Peyer's patch (tissue), 4 donors: Measurements from ENCODE around the gene BMP7. TPM values are rescaled to one million over a fixed set of nuclear protein-coding genes. Genes with fewer than 3 reads are reported as not detected.

ENCODE experiments used
- DNase-seq, 3 donors: peaks; one replicate each; pipeline ENCODE4 v3.0.0-alpha.2; 2017 to 2019
- H3K27ac ChIP-seq, 4 donors: fragments of 200-600 bp; sonication (generic); one replicate each; pipeline ENCODE4 v1.5.1; 2016 to 2019
- H3K27me3 ChIP-seq, 2 donors: fragments of 200-600 bp; sonication (generic); one replicate each; pipeline ENCODE4 v1.5.1; 2019
- H3K36me3 ChIP-seq, 3 donors: fragments of 200-600 bp; sonication (generic); one replicate each; pipeline ENCODE4 v1.5.1; 2016 to 2019
- H3K4me1 ChIP-seq, 4 donors: fragments of 200-600 bp; sonication (generic); one replicate each; pipeline ENCODE4 v1.5.1; 2016 to 2019
- H3K4me3 ChIP-seq, 4 donors: fragments of 200-600 bp; sonication (generic); 1 replicate in 3 of 4; 2 replicates in 1 of 4; pipeline ENCODE4 v1.5.1; 2016 to 2019; ENCODE audit warnings: mild to moderate bottlenecking in 1 of 4
- H3K9me3 ChIP-seq, 4 donors: fragments of 200-600 bp; sonication (generic); one replicate each; pipeline ENCODE4 v1.5.1; 2016 to 2019; ENCODE audit warnings: mild to moderate bottlenecking in 1 of 4
- POLR2A ChIP-seq, 2 donors: fragments of 450-650 bp; IDR thresholded peaks; one replicate each; pipeline ENCODE4 v1.5.1; 2017; ENCODE audit warnings: antibody characterized with exemption in 2 of 2, mild to moderate bottlenecking in 2 of 2, moderate library complexity in 2 of 2
- total RNA-seq, 4 donors: library from RNA; depleted of rRNA; stranded (reverse); fragments of >200 nt; gene quantifications; one replicate each; pipeline ENCODE4 v1.1.0, GENCODE V29; 2016
- TF ChIP-seq, protein P1 (sequence below), 6 experiments: fragments of 450-650 bp in 4 of 6; fragments of 200-600 bp in 2 of 6; sonication (generic) in 1 of 6; IDR thresholded peaks; one replicate each; pipeline ENCODE4 v1.5.1; 2017 to 2019; ENCODE audit warnings: antibody characterized with exemption in 6 of 6, mild to moderate bottlenecking in 3 of 6, moderate library complexity in 1 of 6

The BMP7 gene
- total RNA-seq, 4 donors from 2014 or later = 0.67 to 2.7 TPM; not detected in 2

DNA sequence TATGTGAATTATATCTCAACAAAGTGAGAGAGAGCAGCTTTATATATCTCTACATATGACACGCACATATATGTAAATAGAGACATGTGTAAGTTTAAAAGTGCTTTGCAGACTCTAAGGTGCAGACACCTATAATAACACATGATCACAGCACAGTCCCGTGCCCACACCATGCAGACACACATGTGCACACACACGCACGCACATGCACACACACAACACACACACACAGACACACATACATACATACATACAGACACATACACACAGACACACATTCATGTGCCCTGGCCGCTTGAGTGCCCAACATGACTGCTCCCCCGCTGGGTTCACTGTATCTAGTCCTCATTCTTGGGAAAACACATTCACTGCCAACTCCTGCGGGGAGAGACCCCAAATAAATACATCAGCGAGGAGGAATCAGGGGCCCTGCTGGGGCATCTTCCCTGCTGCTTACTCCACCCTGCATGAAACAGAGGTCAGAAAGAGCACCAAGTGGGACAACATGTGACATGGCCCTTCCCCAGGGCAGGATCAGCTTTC lies 121.3 kb downstream of the BMP7 start:
- H3K4me1 ChIP-seq = no peaks in the 10 kb centered on the region
- DNase-seq = no peak
- no peak overlapping the region for H3K27ac ChIP-seq
- no peaks in the 10 kb centered on the region for H3K9me3 ChIP-seq
- no peaks in the 10 kb centered on the region for H3K27me3 ChIP-seq
- TF ChIP-seq, protein P1, sequence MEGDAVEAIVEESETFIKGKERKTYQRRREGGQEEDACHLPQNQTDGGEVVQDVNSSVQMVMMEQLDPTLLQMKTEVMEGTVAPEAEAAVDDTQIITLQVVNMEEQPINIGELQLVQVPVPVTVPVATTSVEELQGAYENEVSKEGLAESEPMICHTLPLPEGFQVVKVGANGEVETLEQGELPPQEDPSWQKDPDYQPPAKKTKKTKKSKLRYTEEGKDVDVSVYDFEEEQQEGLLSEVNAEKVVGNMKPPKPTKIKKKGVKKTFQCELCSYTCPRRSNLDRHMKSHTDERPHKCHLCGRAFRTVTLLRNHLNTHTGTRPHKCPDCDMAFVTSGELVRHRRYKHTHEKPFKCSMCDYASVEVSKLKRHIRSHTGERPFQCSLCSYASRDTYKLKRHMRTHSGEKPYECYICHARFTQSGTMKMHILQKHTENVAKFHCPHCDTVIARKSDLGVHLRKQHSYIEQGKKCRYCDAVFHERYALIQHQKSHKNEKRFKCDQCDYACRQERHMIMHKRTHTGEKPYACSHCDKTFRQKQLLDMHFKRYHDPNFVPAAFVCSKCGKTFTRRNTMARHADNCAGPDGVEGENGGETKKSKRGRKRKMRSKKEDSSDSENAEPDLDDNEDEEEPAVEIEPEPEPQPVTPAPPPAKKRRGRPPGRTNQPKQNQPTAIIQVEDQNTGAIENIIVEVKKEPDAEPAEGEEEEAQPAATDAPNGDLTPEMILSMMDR (IDR thresholded peaks at IDR 0.05) = no peak
- TF ChIP-seq POLR2A (IDR thresholded peaks at IDR 0.05) = no peak
- no peak overlapping the region for H3K4me3 ChIP-seq
- H3K36me3 ChIP-seq = no peaks in the 10 kb centered on the region

DNA sequence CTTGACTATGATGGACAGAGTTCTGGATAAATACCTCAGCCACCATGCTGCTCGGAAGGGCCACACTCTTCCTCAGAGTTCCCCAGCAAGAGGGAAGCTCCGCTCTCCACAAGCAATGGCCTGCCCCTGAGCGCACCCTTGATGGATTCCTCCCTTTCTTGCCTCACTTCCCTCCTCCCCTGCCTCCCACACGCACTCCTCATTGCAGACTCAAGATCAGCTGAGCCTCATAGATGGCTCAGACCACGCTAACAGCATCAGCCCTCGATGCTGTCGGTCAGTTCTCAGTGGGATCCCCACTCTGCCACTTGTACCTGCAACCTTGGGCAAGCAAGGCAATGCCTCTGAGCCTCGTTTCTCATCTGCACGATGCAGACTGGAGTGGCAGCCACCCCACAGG lies 123.3 kb downstream of the BMP7 start:
- no peak for TF ChIP-seq POLR2A (IDR thresholded peaks at IDR 0.05)
- TF ChIP-seq, protein P1 (IDR thresholded peaks at IDR 0.05) = no peak
- H3K27ac ChIP-seq = no peak overlapping the region
- H3K4me1 ChIP-seq = no peaks in the 10 kb centered on the region
- no peak for DNase-seq
- H3K9me3 ChIP-seq = no peaks in the 10 kb centered on the region
- H3K4me3 ChIP-seq = no peak overlapping the region
- H3K27me3 ChIP-seq = no peaks in the 10 kb centered on the region
- H3K36me3 ChIP-seq = no peaks in the 10 kb centered on the region

DNA sequence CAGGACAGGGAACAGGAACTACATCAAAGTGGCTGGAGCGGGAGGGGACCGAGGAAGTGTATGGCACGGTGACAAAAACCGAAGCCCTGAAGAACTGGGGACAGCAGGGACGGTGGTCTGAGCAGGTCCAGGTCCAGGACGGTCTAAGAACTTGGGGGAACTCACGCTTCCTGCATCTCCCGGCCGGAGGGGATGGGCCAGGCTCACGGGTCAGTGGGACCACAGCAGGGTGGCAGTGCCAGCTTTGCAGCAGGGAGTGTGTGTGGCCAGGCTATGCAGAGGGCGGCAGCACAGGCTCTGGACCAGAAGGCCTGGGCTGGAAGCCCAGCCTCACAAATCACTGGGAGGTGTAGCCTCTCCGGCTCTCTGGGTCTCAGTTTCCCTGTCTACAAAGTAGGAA lies 123.8 kb downstream of the BMP7 start:
- TF ChIP-seq POLR2A (IDR thresholded peaks at IDR 0.05) = no peak
- TF ChIP-seq, protein P1 (IDR thresholded peaks at IDR 0.05) = no peak

DNA sequence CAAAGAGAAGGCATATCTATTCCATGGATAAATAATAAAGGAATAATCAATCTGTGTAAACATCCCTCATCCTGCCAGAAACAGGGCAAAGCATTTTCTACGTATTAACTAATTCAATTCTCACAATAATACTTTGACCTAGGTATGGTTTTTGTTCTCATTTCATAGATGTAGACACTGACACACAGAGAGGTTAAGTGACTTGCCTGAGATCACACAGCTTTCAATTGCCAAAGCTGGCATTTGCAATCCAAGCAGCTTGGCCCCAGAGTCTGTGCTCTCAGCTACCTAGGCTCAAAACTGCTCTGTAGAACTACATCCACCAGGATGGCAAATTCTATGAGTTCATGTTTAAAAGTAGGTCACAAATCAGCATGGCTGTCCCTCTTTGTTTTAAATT lies 124.9 kb downstream of the BMP7 start:
- no peak for DNase-seq
- no peaks in the 10 kb centered on the region for H3K36me3 ChIP-seq
- H3K27me3 ChIP-seq = no peaks in the 10 kb centered on the region
- no peaks in the 10 kb centered on the region for H3K9me3 ChIP-seq
- H3K27ac ChIP-seq = no peak overlapping the region
- TF ChIP-seq POLR2A (IDR thresholded peaks at IDR 0.05) = no peak
- TF ChIP-seq, protein P1 (IDR thresholded peaks at IDR 0.05) = no peak
- H3K4me1 ChIP-seq = no peaks in the 10 kb centered on the region
- no peak overlapping the region for H3K4me3 ChIP-seq

More for the DNA sequence above, 123.8 kb downstream of the BMP7 start:
- no peaks in the 10 kb centered on the region for H3K9me3 ChIP-seq
- no peaks in the 10 kb centered on the region for H3K4me1 ChIP-seq
- no peaks in the 10 kb centered on the region for H3K27me3 ChIP-seq
- H3K4me3 ChIP-seq = no peak overlapping the region
- no peaks in the 10 kb centered on the region for H3K36me3 ChIP-seq
- H3K27ac ChIP-seq = no peak overlapping the region
- no peak for DNase-seq

- H3K4me3 ChIP-seq = no peak overlapping the region
- no peaks in the 10 kb centered on the region for H3K4me1 ChIP-seq
- no peak for DNase-seq
- no peaks in the 10 kb centered on the region for H3K9me3 ChIP-seq
- no peaks in the 10 kb centered on the region for H3K27me3 ChIP-seq
- no peak overlapping the region for H3K27ac ChIP-seq
- no peak for TF ChIP-seq POLR2A (IDR thresholded peaks at IDR 0.05)
- TF ChIP-seq, protein P1 (IDR thresholded peaks at IDR 0.05) = no peak
- H3K36me3 ChIP-seq = no peaks in the 10 kb centered on the region
Measured at GRCh38 chr20:57140416-57140965, 126.0 kb downstream of the BMP7 start.
